HepG2 (cell line): ENCODE data around the gene TTLL10. TPM values are rescaled to one million over a fixed set of nuclear protein-coding genes. Genes with fewer than 3 reads are reported as not detected.
A peak's percentile ranks its signal among the peaks of the same experiment; 100 is the strongest.

ENCODE experiments used
- BRD4 ChIP-seq: sonication (generic); formaldehyde crosslinking; IDR thresholded peaks from 2 replicates; pipeline ENCODE4 v1.4.0; 2020; ENCODE audit warnings: missing genetic modification reagents
- ISX ChIP-seq: sonication (generic); formaldehyde crosslinking; conservative IDR thresholded peaks from 2 replicates; pipeline ENCODE4 v1.5.0; 2020; ENCODE audit warnings: missing genetic modification reagents
- KAT2B ChIP-seq: fragments of 150-350 bp; IDR thresholded peaks from 2 replicates; pipeline ENCODE4 v1.6.1; 2014; ENCODE audit warnings: low read depth, low read length, borderline replicate concordance
- MAZ ChIP-seq, 2 experiments: sonication (generic) in 1 of 2; formaldehyde crosslinking in 1 of 2; IDR thresholded peaks; 2 replicates each; pipeline versions ENCODE4 v1.5.0 to v1.6.1; 2012 to 2020; ENCODE audit warnings: low read depth in 2 of 2, mild to moderate bottlenecking in 2 of 2, borderline replicate concordance in 1 of 2, improper control_type of control experiment in 1 of 2, low read length in 1 of 2, missing genetic modification reagents in 1 of 2, moderate library complexity in 1 of 2
- MYC ChIP-seq: sonication (generic); formaldehyde crosslinking; IDR thresholded peaks from 2 replicates; pipeline ENCODE4 v1.9.0; 2021; ENCODE audit warnings: missing genetic modification reagents, borderline replicate concordance
- MZF1 ChIP-seq: sonication (generic); formaldehyde crosslinking; IDR thresholded peaks from 2 replicates; pipeline ENCODE4 v1.8.1; 2023; ENCODE audit warnings: mild to moderate bottlenecking, missing genetic modification reagents, borderline replicate concordance
- NFKB2 ChIP-seq: sonication (generic); formaldehyde crosslinking; IDR thresholded peaks from 2 replicates; pipeline ENCODE4 v1.4.0; 2020; ENCODE audit warnings: missing genetic modification reagents, borderline replicate concordance
- NR2C2 ChIP-seq: sonication (generic); formaldehyde crosslinking; IDR thresholded peaks from 2 replicates; pipeline ENCODE4 v1.4.0; 2020; ENCODE audit warnings: missing genetic modification reagents, mild to moderate bottlenecking, moderate library complexity, borderline replicate concordance
- NRL ChIP-seq: sonication (generic); formaldehyde crosslinking; IDR thresholded peaks from 2 replicates; pipeline ENCODE4 v1.5.0; 2020; ENCODE audit warnings: missing genetic modification reagents, mild to moderate bottlenecking, moderate library complexity, borderline replicate concordance
- PAF1 ChIP-seq: IDR thresholded peaks from 2 replicates; pipeline ENCODE4 v1.6.1; 2016; ENCODE audit warnings: missing genetic modification reagents, missing compliant biosample characterization
- PCBP1 ChIP-seq: fragments of 200-400 bp; formaldehyde crosslinking; IDR thresholded peaks from 2 replicates; pipeline ENCODE4 v1.6.1; 2017; ENCODE audit warnings: mild to moderate bottlenecking, low read depth, low read length, borderline replicate concordance
- SOX13 ChIP-seq, 3 experiments: fragments of 450-650 bp in 1 of 3; sonication (generic) in 1 of 3; formaldehyde crosslinking in 1 of 3; IDR thresholded peaks in 2 of 3; conservative IDR thresholded peaks in 1 of 3; 2 replicates each; pipeline versions ENCODE4 v1.5.0 to v1.6.1; 2016 to 2020; ENCODE audit warnings: antibody characterized with exemption in 1 of 3, mild to moderate bottlenecking in 1 of 3, missing compliant biosample characterization in 1 of 3, missing genetic modification reagents in 1 of 3, moderate library complexity in 1 of 3
- SP5 ChIP-seq: IDR thresholded peaks from 2 replicates; pipeline ENCODE4 v1.6.1; 2016; ENCODE audit warnings: low read depth, borderline replicate concordance
- TCF7 ChIP-seq: sonication (generic); IDR thresholded peaks from 2 replicates; pipeline ENCODE4 v1.6.1; 2016; ENCODE audit warnings: antibody characterized with exemption, low read depth
- TGIF2 ChIP-seq: IDR thresholded peaks from 2 replicates; pipeline ENCODE4 v1.6.1; 2016; ENCODE audit warnings: control low read depth, missing compliant biosample characterization
- TMF1 ChIP-seq: sonication (generic); formaldehyde crosslinking; IDR thresholded peaks from 2 replicates; pipeline ENCODE4 v1.8.1; 2022; ENCODE audit warnings: low read depth, missing genetic modification reagents
- ZBTB8A ChIP-seq: sonication (generic); formaldehyde crosslinking; IDR thresholded peaks from 2 replicates; pipeline ENCODE4 v1.4.0; 2020; ENCODE audit warnings: mild to moderate bottlenecking, low read depth, missing genetic modification reagents, borderline replicate concordance
- ZFP90 ChIP-seq: sonication (generic); formaldehyde crosslinking; IDR thresholded peaks from 2 replicates; pipeline ENCODE4 v1.8.0; 2022; ENCODE audit warnings: missing genetic modification reagents, mild to moderate bottlenecking, inconsistent platforms, borderline replicate concordance
- ZFYVE20 ChIP-seq: sonication (generic); formaldehyde crosslinking; IDR thresholded peaks from 2 replicates; pipeline ENCODE4 v1.8.0; 2023; ENCODE audit warnings: low read depth, mild to moderate bottlenecking, moderate library complexity, missing genetic modification reagents, borderline replicate concordance
- ZNF333 ChIP-seq: sonication (generic); formaldehyde crosslinking; IDR thresholded peaks from 2 replicates; pipeline ENCODE4 v1.4.0; 2020; ENCODE audit warnings: mild to moderate bottlenecking, missing genetic modification reagents, borderline replicate concordance
- ZNF777 ChIP-seq: sonication (generic); formaldehyde crosslinking; IDR thresholded peaks from 2 replicates; pipeline ENCODE4 v1.4.0; 2020; ENCODE audit warnings: missing genetic modification reagents
- polyA plus RNA-seq, 8 experiments: library from polyadenylated mRNA; depleted of rRNA in 3 of 8; stranded (reverse) in 7 of 8; unstranded in 1 of 8; fragments of >200 nt; fragmentation: Illumina TruSeq in 4 of 8; extraction: Trizol in 4 of 8; gene quantifications; 2 replicates each; pipeline versions ENCODE4 v1.2.1 to v1.2.3, GENCODE V29; 2011 to 2016; ENCODE audit warnings: low read depth in 4 of 8, missing spikeins in 1 of 8, mixed read lengths in 1 of 8; ENCODE audit not compliant: insufficient read depth in 1 of 8
- total RNA-seq, 5 experiments: library from RNA; depleted of rRNA; stranded (reverse); fragments of >200 nt; fragmentation: Illumina TruSeq; extraction: Trizol; gene quantifications; 2 replicates each; pipeline ENCODE4 v1.2.3, GENCODE V29; 2016; ENCODE audit warnings: low read depth in 1 of 5
- TF ChIP-seq, protein P1 (sequence below): sonication (generic); formaldehyde crosslinking; IDR thresholded peaks from 2 replicates; pipeline ENCODE4 v1.8.1; 2023; ENCODE audit warnings: mild to moderate bottlenecking, missing genetic modification reagents
- TF ChIP-seq, protein P2 (sequence below): sonication (generic); formaldehyde crosslinking; IDR thresholded peaks from 2 replicates; pipeline ENCODE4 v1.5.1; 2020; ENCODE audit warnings: mild to moderate bottlenecking, moderate library complexity, missing genetic modification reagents
- TF ChIP-seq, protein P3 (sequence below): sonication (generic); formaldehyde crosslinking; IDR thresholded peaks from 2 replicates; pipeline ENCODE4 v1.8.0; 2022; ENCODE audit warnings: mild to moderate bottlenecking, missing genetic modification reagents; ENCODE audit not compliant: insufficient replicate concordance

The TTLL10 gene
- total and polyA plus RNA-seq, 2 of the 13 experiments (the other 11 are each of a cell fraction or from before 2014, with no cell fraction given) = not detected

DNA sequence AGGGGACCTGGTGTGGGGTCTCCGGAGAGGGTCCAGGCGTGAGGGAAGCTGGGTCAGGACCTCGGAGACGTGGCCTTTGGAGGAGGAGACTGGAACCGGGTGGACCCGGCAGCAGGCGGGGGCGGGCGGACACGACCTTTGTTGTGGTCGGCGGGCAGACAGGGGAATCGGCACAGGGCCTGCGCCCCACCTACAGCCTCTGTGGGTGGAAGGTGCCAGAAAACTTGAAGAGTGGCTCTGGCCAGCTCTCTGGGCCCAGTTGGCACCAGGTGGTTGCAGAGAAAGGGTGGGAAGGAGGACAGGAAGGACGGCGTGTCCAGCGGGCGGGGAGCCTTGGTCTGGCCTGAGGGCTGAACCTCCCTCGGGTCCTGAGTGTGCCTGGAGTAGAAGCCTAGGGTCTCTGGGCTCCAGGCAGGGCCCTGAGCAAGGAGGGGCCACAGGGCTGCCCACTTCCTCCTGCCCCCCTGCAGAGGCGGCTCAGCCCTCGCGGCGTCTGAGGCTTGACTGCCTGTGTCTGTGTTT lies 7.7 kb upstream of the TTLL10 start (continued):
- TF ChIP-seq TMF1 (CRISPR knock-in tag) (peak; percentile 13; the same call in 1 of the 2 replicates), KAT2B (no peak), TGIF2 (0 out of 2 replicates have a peak, but pooled peaks have one; percentile 33), ZBTB8A (CRISPR knock-in tag) (0 out of 2 replicates have a peak, but pooled peaks have one; percentile 50), ISX (no peak), MAZ (IDR thresholded peaks at IDR 0.05; ENCODE audit: borderline replicate concordance, low read depth, low read length) (no peak), MAZ (CRISPR knock-in tag; IDR thresholded peaks at IDR 0.05; ENCODE audit: low read depth) (0 out of 2 replicates have a peak, but pooled peaks have one; percentile 8), PCBP1 (0 out of 2 replicates have a peak, but pooled peaks have one; percentile 45), PAF1 (CRISPR knock-in tag) (no peak), NRL (0 out of 2 replicates have a peak, but pooled peaks have one; percentile 44), SP5 (CRISPR knock-in tag) (peak; percentile 17; the same call in 1 of the 2 replicates), SOX13 (IDR thresholded peaks at IDR 0.05) (no peak), SOX13 (CRISPR knock-in tag; conservative IDR thresholded peaks at IDR 0.05 in 1 of 2, IDR thresholded peaks at IDR 0.05 in 1 of 2) (peak in 1 of 2 experiments; percentile 39; a peak in 1 of 4 replicates), ZFYVE20 (CRISPR knock-in tag) (no peak), ZFP90 (CRISPR knock-in tag) (no peak), NFKB2 (CRISPR knock-in tag) (0 out of 2 replicates have a peak, but pooled peaks have one; percentile 6), NR2C2 (0 out of 2 replicates have a peak, but pooled peaks have one; percentile 39), ZNF777 (CRISPR knock-in tag) (0 out of 2 replicates have a peak, but pooled peaks have one; percentile 12), ZNF333 (CRISPR knock-in tag) (0 out of 2 replicates have a peak, but pooled peaks have one; percentile 2), MZF1 (CRISPR knock-in tag) (0 out of 2 replicates have a peak, but pooled peaks have one; percentile 79), MYC (peak; percentile 44; the same call in 1 of the 2 replicates), TCF7 (peak; percentile 54; the same call in 1 of the 2 replicates), BRD4 (0 out of 2 replicates have a peak, but pooled peaks have one; percentile 46)
- TF ChIP-seq, protein P1, sequence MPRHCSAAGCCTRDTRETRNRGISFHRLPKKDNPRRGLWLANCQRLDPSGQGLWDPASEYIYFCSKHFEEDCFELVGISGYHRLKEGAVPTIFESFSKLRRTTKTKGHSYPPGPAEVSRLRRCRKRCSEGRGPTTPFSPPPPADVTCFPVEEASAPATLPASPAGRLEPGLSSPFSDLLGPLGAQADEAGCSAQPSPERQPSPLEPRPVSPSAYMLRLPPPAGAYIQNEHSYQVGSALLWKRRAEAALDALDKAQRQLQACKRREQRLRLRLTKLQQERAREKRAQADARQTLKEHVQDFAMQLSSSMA (CRISPR knock-in tag) = 0 out of 2 replicates have a peak, but pooled peaks have one; percentile 47
- TF ChIP-seq, protein P2, sequence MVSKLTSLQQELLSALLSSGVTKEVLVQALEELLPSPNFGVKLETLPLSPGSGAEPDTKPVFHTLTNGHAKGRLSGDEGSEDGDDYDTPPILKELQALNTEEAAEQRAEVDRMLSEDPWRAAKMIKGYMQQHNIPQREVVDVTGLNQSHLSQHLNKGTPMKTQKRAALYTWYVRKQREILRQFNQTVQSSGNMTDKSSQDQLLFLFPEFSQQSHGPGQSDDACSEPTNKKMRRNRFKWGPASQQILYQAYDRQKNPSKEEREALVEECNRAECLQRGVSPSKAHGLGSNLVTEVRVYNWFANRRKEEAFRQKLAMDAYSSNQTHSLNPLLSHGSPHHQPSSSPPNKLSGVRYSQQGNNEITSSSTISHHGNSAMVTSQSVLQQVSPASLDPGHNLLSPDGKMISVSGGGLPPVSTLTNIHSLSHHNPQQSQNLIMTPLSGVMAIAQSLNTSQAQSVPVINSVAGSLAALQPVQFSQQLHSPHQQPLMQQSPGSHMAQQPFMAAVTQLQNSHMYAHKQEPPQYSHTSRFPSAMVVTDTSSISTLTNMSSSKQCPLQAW (CRISPR knock-in tag) = peak; percentile 41; the same call in 1 of the 2 replicates
- TF ChIP-seq, protein P3, sequence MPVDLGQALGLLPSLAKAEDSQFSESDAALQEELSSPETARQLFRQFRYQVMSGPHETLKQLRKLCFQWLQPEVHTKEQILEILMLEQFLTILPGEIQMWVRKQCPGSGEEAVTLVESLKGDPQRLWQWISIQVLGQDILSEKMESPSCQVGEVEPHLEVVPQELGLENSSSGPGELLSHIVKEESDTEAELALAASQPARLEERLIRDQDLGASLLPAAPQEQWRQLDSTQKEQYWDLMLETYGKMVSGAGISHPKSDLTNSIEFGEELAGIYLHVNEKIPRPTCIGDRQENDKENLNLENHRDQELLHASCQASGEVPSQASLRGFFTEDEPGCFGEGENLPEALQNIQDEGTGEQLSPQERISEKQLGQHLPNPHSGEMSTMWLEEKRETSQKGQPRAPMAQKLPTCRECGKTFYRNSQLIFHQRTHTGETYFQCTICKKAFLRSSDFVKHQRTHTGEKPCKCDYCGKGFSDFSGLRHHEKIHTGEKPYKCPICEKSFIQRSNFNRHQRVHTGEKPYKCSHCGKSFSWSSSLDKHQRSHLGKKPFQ (CRISPR knock-in tag) = no peak
